HT1080 (cell line): ENCODE data around the gene SCN4B. TPM values are rescaled to one million over a fixed set of nuclear protein-coding genes. Genes with fewer than 3 reads are reported as not detected.

Experiments
- DNase-seq: peaks from one replicate; pipeline ENCODE4 v3.0.0-alpha.2; 2015; ENCODE audit warnings: low read depth
- total RNA-seq: library from RNA; depleted of rRNA; stranded (reverse); fragments of >200 nt; shearing (Covaris generic); gene quantifications from 2 replicates; pipeline ENCODE4 v1.2.3, GENCODE V29; 2014

The SCN4B gene
- total RNA-seq, 1 experiment from 2014 or later: not detected

DNA sequence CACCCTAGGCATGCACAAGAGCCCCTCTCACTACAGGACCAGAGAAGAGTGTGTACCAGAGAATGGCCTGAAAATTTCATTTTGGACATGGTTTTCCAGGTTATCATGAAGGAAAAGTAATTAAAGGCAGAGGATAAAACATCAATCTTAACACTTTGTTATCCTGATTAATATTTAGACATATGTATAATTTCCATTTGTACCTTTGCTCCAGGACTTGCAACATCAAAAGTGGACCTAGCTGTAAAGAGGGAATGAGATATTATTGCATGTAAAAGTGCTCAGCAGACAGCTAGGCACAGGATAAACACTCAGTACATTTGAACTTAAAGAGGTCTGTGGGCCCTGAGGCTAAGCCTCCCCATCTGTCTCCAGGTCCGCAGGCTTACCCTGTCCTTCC is 2.0 kb upstream of the SCN4B start:
- no peak for DNase-seq

GRCh38 chr11:118153976-118154375 is 1.4 kb upstream of the SCN4B start:
- no peak for DNase-seq

DNA sequence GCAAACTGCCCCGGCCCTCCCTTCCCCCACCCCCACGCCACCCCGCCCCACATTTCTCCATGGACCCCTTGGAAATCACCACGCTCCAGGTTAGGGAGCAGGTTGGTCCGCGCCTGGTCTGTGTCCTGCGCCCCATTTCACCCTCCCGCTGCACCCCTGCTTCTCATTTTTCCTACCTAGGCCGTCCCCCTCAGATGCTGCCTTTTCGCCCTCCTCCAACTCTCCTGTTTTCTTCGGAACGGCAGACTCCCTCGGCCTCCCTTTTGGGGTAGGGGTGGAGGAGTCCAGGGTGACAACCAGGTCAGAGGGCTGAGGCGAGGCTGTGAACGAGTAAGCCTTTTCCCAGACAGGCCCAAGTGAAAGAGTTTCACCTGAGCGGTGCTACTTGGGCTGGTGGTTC is 893 bp upstream of the SCN4B start:
- DNase-seq: no peak

DNA sequence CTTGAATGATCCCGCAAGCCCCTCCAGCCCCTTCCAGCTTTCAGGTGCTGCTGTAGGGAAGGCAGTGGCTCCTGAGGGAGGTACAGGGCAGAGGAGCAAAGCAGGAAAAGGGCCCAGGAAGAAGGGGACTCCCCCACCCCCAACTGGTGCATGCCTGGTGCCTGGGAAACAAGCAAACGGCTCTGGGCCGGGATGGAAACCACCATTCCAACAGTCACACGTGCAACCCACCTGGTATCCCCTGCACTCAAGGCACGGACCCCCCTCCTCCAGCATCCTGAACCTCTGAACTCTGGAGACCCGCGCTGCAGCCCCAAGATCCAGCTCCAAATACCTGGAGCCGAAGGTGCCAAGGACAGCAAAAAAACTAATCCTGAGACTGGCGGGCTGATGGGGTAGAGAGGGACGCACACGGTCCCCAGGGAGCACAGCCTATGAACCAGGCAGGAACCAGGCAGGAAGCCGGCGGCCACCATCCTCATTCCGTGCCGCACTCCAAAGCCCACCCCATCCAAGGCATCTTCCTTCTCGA is 537 bp downstream of the SCN4B start:
- no peak for DNase-seq

DNA sequence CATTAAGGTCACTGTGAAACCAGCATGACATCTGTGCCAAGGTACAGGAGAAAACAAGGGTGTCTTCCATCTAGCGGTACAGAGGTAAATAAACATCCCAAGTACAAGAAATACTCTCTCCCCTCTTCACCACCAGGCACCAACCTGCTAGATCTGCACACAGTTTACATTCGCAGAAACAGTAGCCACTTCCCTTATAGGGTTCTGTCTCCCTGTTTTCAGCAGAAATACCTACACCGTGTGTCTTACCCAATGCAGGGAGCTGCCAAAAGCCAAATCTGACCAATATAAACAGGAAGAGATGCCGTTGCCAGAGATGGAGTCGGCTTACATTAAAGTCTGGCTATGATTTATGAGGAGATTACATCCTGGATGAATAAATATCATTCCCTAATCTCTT is 1.2 kb downstream of the SCN4B start:
- DNase-seq: no peak

DNA sequence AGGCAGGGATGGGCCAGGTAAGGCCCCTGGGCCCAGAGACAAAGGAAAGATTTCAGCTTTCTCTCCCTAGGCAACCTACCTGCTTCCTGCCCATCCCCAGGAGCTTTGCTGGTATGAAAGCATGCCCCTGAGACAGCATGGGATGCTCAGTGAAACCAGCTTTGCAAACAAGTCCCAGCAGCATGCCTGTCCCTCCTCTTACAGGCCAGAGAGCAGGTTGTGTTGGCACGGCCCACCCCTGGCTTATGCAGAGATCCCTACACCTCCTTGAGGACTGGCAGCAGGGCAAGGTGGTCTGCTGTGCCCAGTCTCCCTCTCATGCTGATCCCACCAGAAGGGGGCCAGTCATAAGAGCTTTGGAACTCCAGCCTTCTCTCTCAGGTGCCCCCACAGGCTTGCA is 3.1 kb downstream of the SCN4B start:
- no peak for DNase-seq

DNA sequence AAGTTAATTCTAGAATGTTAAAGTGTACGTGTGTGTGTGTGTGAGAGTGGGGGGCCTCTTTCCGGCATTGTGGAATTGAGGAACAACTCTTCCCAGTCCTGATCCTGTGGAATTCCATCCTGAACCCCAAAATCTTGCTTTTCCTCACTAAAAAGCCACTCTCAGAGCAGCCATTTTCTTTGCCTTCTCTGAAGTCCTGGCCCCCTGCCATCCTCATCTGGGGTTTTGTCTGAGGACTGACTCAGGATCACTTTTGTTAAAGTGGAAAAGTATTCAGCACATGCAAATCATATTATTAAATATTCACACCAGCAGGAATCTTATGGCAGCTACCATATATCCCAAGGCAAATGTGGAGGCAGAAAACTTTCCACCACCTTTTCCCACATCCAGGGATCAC is 3.8 kb downstream of the SCN4B start:
- no peak for DNase-seq

DNA sequence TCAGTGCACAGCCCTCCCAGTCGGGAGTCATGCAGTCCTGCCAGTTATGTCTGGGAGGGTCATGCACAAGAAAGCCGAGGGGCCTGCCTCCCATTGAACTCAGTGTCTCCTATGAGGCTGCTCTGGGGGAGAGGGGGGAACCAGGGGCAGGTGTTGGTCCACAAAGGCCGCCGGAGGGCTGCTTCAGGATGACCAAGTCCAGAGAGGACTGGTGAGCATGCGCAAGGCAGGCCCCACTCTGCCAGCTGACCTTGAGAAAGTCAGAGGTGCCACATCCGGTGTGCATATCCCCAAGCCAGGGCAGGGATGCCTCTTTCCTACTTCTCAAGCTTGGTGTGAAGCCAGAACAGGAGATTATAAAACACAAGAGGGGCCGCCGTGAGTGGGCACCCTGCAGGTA is 4.4 kb downstream of the SCN4B start:
- DNase-seq: peak; percentile 14

- DNase-seq: no peak
Observed at GRCh38 chr11:118147502-118147901, 5.1 kb downstream of the SCN4B start.

DNA sequence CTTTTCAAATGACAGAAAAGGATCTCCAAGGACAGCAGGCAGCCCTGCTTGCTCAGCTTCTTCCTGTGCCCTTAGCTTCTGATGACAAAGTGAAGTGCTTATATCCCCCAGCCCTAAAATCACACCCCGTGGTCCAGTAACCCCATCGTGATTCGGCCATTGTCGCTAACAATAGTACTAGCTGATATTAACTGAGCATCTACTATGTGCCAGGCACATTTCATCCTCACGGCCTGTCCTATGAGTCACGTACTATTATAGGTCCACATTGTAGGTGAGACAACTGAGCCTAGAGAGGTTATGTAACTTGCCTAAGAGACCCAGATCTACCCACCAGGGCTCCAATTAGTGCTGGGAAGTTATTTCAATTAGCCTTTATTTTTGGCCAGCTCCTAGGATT is 6.1 kb downstream of the SCN4B start:
- no peak for DNase-seq

DNA sequence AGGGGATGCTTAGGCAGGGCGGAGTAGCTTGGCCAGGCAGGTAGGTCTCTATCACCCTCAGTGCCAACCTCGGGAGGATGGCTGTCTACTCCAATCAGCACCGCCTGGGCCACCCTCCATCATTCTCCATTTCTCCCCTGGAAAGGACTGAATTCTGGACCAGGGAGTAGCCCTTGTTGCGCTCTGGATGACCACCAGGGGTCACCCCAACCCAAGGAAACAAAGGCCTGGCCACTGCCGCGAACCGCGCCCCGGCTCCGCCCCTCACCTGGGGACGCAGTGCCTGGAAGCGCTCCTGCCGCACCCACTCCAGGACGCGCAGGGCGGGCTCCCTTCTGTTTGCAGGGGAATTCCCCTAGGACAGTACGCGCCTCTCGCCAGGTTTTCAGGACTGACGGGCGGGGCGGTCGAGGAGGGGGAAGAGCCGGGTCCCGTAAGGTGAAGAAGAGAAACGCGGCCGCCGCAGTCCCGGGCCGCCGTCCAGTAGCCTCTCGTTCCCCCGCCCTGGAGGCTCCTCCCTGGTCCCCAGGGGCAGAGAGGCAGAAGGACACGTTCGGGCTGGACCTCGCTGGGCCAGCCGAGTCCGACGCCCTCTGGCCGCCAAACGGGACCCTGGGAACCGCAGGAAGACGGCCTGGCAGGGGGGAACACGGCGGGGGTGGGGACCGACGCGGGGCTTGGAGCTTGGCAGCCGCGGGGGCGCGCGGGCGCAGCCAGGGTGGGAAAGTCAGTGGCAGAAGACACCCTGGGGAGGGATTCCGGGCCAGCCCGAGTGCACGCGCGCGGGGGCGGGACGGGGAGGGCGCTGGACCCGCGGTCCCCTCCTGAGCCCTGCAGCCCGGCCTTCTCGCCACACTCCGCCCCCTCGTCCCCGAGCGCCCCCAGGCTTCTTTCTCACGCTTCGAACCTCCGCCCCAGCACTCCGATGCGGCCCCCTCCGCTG is 7.1 kb downstream of the SCN4B start:
- DNase-seq: peak; percentile 68

DNA sequence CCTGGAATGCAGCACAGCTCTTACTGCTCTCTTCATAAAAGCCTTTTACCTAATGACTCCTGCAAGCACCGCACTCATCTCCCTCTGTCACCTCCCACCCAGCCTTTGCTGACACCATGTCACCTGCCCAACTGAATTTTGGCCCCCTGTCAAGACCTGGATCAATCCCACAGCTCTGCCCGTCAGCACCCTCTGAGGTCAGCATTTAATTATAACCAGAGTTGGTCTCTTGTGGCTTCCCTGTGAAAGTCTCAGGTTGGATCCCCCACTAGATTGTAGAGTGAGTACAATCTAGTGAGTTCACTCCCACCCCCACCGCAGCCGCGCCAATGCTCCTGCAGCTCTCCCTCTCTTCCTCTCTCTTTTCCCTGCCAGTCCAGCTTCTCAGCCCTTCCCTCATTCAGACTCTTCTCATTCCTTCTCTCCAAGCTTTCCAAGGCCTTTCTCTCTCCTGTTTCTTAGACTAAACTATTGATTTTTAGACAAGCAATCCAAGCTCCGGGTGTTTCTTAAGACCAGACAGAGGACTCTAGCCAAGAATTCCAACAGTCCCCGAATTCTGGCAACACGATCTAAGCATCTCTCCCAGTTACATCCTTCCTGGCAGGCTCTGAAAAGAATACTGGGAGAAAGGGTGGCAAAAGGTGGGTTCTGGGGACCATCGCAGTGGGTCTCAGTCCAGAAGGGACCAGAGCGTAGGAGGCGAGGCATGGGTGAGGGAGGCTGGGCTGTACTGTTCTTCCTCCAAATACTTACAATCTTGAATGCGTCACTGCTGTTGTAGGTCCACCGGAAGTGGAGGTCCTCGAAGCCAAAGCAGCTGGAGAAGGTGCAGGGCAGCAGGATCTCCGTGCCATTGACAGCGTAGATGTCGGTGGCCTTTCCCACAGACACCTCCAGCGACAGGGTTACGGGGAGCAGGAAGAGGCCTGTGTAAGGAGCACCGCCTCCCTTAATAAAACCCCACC is 8.0 kb downstream of the SCN4B start:
- DNase-seq: no peak

DNA sequence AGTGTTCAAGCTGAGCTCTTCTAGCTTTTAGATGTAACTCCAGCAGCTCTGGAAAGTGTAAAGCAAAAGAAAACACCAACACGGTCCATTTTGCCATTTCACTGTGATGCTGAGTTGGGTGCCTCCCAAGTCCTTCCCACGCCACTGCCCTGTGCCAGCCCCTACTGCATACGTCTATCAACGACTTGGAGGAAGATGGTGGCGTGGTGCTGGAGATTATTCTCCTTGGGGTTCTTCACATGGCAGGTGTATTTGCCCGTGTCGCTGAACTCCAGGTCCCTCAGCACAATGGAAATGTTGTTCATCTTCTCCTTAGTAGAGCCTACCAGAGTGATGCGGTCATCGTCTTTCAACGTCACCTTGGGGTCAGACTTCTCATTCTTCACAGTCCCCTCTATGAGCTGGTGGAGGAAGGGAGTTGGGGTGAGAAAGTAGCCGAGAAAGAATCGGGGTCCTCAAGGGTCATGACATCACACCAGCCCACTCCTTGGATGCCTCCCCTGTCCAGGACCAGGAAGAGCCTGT is 8.9 kb downstream of the SCN4B start:
- no peak for DNase-seq

- no peak for DNase-seq
Observed at GRCh38 chr11:118142809-118143208, 9.8 kb downstream of the SCN4B start.

DNA sequence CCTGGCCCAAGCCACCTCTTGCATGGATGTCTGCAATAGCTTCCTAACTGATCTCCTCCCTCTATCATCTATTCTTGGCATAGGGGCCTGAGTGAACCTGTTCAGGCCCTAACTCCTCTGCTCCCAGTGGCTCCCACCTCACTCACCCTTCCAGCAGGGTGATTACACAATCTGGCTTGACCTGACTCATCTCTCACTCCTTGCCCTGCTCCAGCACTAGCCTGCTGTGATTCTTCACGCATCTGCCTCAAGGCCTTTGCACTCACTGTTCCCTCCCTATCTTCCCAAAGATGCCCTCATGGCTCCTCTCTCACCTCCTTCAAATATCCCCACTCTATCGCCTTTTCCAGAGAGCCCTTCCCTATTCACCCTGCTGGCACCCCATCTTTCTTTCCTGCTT is 10.5 kb downstream of the SCN4B start:
- peak; percentile 37 for DNase-seq

- no peak for DNase-seq
Observed at GRCh38 chr11:118139578-118139977, 13.0 kb downstream of the SCN4B start.

- no peak for DNase-seq
Observed at GRCh38 chr11:118138839-118139420, 13.7 kb downstream of the SCN4B start.

- no peak for DNase-seq
Observed at GRCh38 chr11:118136801-118137200, 15.8 kb downstream of the SCN4B start.

- DNase-seq: no peak
Observed at GRCh38 chr11:118136341-118136740, 16.3 kb downstream of the SCN4B start.

- DNase-seq: no peak
Observed at GRCh38 chr11:118135796-118136165, 16.8 kb downstream of the SCN4B start.

- no peak for DNase-seq
Observed at GRCh38 chr11:118135051-118135795, 17.4 kb downstream of the SCN4B start.
